RWPE2 (cell line): ENCODE measurements around the gene ZNF576.

Source experiments
- ATAC-seq: fragments of 200-7000 bp; cut with Tn5 transposase; 3 replicates; pipeline ENCODE4 v1.9.1; 2021; ENCODE audit warnings: low read depth
- DNase-seq: peaks from one replicate; pipeline ENCODE4 v3.0.0-alpha.2; 2020; ENCODE audit warnings: low spot score
- H3K27ac ChIP-seq: fragments of 450-650 bp; 2 replicates; pipeline ENCODE4 v1.5.1; 2017; ENCODE audit warnings: mild to moderate bottlenecking; ENCODE audit not compliant: poor library complexity, severe bottlenecking
- H3K27me3 ChIP-seq: fragments of 250-450 bp; sonication (Bioruptor Pico); 2 replicates; pipeline ENCODE4 v1.5.1; 2021; ENCODE audit warnings: mild to moderate bottlenecking, moderate library complexity; ENCODE audit not compliant: insufficient read depth, poor library complexity, severe bottlenecking
- H3K36me3 ChIP-seq: fragments of 250-450 bp; sonication (Bioruptor Pico); 2 replicates; pipeline ENCODE4 v1.5.1; 2020; ENCODE audit warnings: low read depth, mild to moderate bottlenecking, moderate library complexity
- H3K4me1 ChIP-seq: fragments of 250-450 bp; sonication (Bioruptor Pico); 2 replicates; pipeline ENCODE4 v1.5.1; 2021; ENCODE audit warnings: mild to moderate bottlenecking, moderate library complexity; ENCODE audit not compliant: insufficient read depth, poor library complexity, severe bottlenecking
- H3K4me3 ChIP-seq: fragments of 250-450 bp; sonication (Bioruptor Pico); 2 replicates; pipeline ENCODE4 v1.5.1; 2021; ENCODE audit warnings: mild to moderate bottlenecking, moderate library complexity; ENCODE audit not compliant: severe bottlenecking
- H3K9me3 ChIP-seq: fragments of 250-450 bp; sonication (Bioruptor Pico); 2 replicates; pipeline ENCODE4 v1.5.1; 2021; ENCODE audit warnings: mild to moderate bottlenecking, moderate library complexity; ENCODE audit not compliant: severe bottlenecking
- TF ChIP-seq, protein P1 (sequence below): fragments of 450-650 bp; IDR thresholded peaks from one replicate; pipeline ENCODE4 v1.5.1; 2017; ENCODE audit warnings: mild to moderate bottlenecking, moderate library complexity; ENCODE audit not compliant: poor library complexity, severe bottlenecking

ZNF576 gene

DNA sequence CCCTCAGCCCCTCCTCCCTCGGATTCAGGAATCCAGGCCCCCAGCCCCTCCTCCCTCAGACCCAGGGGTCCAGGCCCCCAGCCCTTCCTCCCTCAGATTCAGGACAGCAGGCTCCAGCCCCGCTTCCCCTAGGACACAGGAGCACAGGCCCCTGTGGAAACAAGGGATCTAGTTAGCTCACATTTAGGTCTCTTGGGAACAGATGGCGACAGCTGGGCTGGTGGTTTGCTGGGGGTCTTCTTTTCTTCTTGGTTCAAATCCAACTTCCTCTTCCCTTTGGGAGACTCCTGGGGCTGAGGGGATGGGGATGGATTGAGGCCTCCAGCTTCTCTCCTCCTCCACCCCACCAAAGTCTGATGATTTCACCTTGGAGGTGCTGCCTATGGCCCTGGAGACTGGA lies 43.8 kb upstream of the ZNF576 start:
- no peak for ATAC-seq
- no peaks in the 10 kb centered on the region for H3K4me1 ChIP-seq
- TF ChIP-seq, protein P1, sequence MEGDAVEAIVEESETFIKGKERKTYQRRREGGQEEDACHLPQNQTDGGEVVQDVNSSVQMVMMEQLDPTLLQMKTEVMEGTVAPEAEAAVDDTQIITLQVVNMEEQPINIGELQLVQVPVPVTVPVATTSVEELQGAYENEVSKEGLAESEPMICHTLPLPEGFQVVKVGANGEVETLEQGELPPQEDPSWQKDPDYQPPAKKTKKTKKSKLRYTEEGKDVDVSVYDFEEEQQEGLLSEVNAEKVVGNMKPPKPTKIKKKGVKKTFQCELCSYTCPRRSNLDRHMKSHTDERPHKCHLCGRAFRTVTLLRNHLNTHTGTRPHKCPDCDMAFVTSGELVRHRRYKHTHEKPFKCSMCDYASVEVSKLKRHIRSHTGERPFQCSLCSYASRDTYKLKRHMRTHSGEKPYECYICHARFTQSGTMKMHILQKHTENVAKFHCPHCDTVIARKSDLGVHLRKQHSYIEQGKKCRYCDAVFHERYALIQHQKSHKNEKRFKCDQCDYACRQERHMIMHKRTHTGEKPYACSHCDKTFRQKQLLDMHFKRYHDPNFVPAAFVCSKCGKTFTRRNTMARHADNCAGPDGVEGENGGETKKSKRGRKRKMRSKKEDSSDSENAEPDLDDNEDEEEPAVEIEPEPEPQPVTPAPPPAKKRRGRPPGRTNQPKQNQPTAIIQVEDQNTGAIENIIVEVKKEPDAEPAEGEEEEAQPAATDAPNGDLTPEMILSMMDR = no peak
- H3K27me3 ChIP-seq = no peaks in the 10 kb centered on the region
- H3K4me3 ChIP-seq = no peak overlapping the region
- no peaks in the 10 kb centered on the region for H3K9me3 ChIP-seq
- no peak for DNase-seq
- no peak overlapping the region for H3K27ac ChIP-seq
- H3K36me3 ChIP-seq = peaks cover 61% of the 10 kb centered on the region

DNA sequence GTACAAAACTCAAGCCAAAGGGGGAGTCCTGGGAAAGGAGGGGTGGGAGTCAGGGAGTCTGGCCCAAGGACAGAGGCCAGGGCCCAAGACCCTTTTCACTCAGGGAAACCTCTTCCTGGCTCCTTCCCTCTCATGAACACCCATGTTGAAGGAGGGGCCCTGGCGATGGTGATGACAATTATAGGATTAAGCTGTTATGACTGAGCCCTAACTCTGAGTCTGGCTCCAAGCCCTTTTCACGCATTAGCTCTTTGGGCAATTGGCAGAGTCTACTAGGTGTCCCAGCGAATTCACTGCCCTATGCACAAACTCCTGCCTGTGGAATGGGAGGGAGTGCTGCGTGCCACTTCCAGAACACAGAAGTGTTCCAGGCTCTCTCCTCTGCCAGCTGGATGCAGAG lies 42.7 kb upstream of the ZNF576 start:
- no peaks in the 10 kb centered on the region for H3K9me3 ChIP-seq
- H3K36me3 ChIP-seq = peaks cover 65% of the 10 kb centered on the region
- no peak for DNase-seq
- no peaks in the 10 kb centered on the region for H3K27me3 ChIP-seq
- H3K4me3 ChIP-seq = no peak overlapping the region
- TF ChIP-seq, protein P1 = no peak
- no peaks in the 10 kb centered on the region for H3K4me1 ChIP-seq
- no peak overlapping the region for H3K27ac ChIP-seq
- ATAC-seq = no peak

DNA sequence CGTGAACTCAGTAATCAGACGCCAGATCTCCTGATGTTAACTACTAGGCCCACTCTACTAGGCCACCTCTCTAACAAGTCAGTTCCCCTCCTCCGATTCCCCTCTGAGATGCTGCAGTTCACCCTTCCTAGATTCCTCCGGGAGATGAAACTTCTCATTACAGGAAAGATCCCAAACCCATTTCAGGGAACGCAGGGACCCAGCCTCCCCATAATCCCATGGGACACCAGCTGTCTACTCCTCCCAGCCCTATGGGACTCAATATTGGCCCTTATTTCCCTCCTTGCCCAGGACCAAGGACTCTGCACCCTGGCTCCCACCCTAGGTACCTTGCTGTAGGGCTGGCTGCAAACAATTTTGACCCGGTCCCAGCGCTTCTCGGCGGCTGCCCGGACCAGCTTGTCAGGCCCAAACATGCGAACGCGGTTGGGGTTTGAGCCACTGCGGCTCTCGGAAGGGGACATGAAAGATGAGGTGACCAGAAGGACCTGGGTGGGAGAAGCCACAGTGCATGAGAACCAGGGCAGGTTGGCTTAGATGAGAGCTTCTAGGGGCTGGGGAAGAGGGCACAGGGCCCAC lies 42.0 kb upstream of the ZNF576 start:
- no peak overlapping the region for H3K27ac ChIP-seq
- TF ChIP-seq, protein P1 = no peak
- ATAC-seq (no peak), DNase-seq (no peak)
- H3K4me3 ChIP-seq = no peak overlapping the region
- no peaks in the 10 kb centered on the region for H3K9me3 ChIP-seq
- no peaks in the 10 kb centered on the region for H3K4me1 ChIP-seq
- peaks cover 65% of the 10 kb centered on the region for H3K36me3 ChIP-seq
- H3K27me3 ChIP-seq = no peaks in the 10 kb centered on the region

DNA sequence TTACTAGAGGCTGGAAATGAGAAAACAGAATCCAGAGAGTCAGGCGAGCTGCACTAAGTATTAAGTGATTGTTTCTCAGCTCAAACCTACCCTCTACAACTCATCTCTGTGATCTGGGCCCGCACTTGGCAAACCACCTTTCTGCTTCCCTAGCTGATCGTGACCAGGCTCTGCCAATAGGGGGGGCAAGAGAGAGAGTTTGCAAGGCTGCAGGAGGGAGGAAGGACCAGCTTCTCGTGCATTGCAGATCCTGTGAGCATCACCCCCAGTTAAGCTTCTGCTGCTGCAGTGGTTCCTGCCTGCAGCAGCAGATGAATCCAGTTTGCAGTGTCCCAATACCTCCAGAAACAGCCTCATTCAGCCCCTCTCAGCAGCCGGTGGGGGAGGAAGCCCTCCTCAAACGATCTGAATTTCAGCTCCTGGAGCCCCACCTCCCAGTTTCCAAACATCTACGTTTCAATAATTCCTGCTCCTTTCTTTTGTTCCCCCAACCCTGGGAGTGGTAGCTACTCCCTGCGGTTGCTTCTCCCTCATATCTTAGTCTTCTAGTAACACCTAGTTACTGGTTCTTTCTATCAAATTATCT lies 41.1 kb upstream of the ZNF576 start:
- Histone ChIP-seq H3K27ac (no peak overlapping the region), H3K4me1 (no peaks in the 10 kb centered on the region), H3K9me3 (no peaks in the 10 kb centered on the region), H3K4me3 (no peak overlapping the region), H3K36me3 (peaks cover 63% of the 10 kb centered on the region), H3K27me3 (no peaks in the 10 kb centered on the region)
- ATAC-seq (peak; percentile 67; the same call in 2 of the 3 replicates), DNase-seq (no peak)
- TF ChIP-seq, protein P1 = peak; percentile 71

DNA sequence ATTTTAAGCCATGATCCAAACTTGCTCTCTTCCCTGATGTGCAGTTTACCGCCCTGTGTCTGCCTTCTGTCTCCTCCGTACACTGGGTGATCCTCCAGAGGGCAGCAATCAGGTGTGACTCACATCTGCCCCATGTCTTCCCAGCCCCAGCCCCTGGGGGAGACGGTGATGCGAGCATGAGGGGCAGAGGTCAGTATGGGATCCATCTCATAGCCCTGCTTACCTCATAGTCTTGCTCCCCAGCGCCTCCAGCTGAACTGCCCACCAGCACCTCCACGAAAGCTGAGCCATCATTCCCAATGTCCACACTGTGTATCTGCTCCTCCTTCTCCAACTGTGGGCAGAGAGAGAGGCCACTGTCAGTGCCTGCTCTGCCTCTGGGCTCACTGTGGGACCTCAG lies 35.7 kb upstream of the ZNF576 start:
- Histone ChIP-seq H3K27ac (no peak overlapping the region), H3K4me3 (no peak overlapping the region), H3K27me3 (no peaks in the 10 kb centered on the region), H3K36me3 (peaks cover 25% of the 10 kb centered on the region), H3K4me1 (no peaks in the 10 kb centered on the region), H3K9me3 (no peaks in the 10 kb centered on the region)
- DNase-seq (no peak), ATAC-seq (0 out of 3 replicates have a peak, but pooled peaks have one; percentile 19)
- TF ChIP-seq, protein P1 = no peak
